MCF 10A (cell line): ENCODE data around the gene FLAD1. TPM values are rescaled to one million over a fixed set of nuclear protein-coding genes. Genes with fewer than 3 reads are reported as not detected.

Source experiments
- BruUV-seq: library from RNA; stranded (reverse); fragments of 400-500 nt; replicated peaks from 2 replicates; lab custom pipeline; 2021; lab: Mats Ljungman, UMichigan
- CTCF ChIA-PET: fragments of 300-600 bp; sonication (Branson Sonifier 250); formaldehyde crosslinking; extraction: SDS; loops from one replicate; lab custom pipeline; 2021; ENCODE audit warnings: antibody characterized with exemption, inconsistent platforms; lab: Yijun Ruan, JAX
- POLR2A ChIA-PET: fragments of 300-600, 350-650 bp; sonication (Branson Sonifier 250); formaldehyde crosslinking; extraction: SDS; loops from one replicate; lab custom pipeline; 2020; ENCODE audit warnings: antibody characterized with exemption, inconsistent platforms; lab: Yijun Ruan, JAX
- DNase-seq: peaks from one replicate; pipeline ENCODE4 v3.0.0-alpha.2; 2018; ENCODE audit not compliant: unreplicated experiment
- H3K27ac Mint-ChIP-seq: one replicate; pipeline ENCODE4 v1.8.0; 2022; ENCODE audit warnings: mild to moderate bottlenecking, low read depth, mixed read lengths; ENCODE audit not compliant: unreplicated experiment
- H3K27me3 Mint-ChIP-seq: one replicate; pipeline ENCODE4 v1.8.0; 2022; ENCODE audit warnings: mixed read lengths; ENCODE audit not compliant: insufficient read depth, unreplicated experiment
- H3K36me3 Mint-ChIP-seq: one replicate; pipeline ENCODE4 v1.8.0; 2022; ENCODE audit warnings: mild to moderate bottlenecking, moderate library complexity, mixed read lengths; ENCODE audit not compliant: insufficient read depth, unreplicated experiment
- H3K4me1 Mint-ChIP-seq: one replicate; pipeline ENCODE4 v1.8.0; 2022; ENCODE audit warnings: mixed read lengths; ENCODE audit not compliant: insufficient read depth, unreplicated experiment
- H3K4me3 Mint-ChIP-seq: one replicate; pipeline ENCODE4 v1.8.0; 2022; ENCODE audit warnings: mild to moderate bottlenecking, moderate library complexity, mixed read lengths; ENCODE audit not compliant: unreplicated experiment
- H3K9me3 Mint-ChIP-seq: one replicate; pipeline ENCODE4 v1.8.0; 2022; ENCODE audit warnings: mixed read lengths; ENCODE audit not compliant: unreplicated experiment
- intact Hi-C: fragments of 100-400 bp; cut with micrococcal nuclease; formaldehyde crosslinking; loops from 2 replicates; pipeline ENCODE4 v1.14.1; 2022
- total RNA-seq: library from RNA; stranded (reverse); gene quantifications from 2 replicates; pipeline ENCODE4 v1.2.3, GENCODE V29; 2022
- TF ChIP-seq, protein P1 (sequence below): fragments of 200-600 bp; IDR thresholded peaks from one replicate; pipeline ENCODE4 v1.8.0; 2022; ENCODE audit warnings: antibody characterized with exemption, mild to moderate bottlenecking; ENCODE audit not compliant: unreplicated experiment

Gene FLAD1
- total RNA-seq, 1 experiment from 2014 or later, result 91.1 TPM

DNA sequence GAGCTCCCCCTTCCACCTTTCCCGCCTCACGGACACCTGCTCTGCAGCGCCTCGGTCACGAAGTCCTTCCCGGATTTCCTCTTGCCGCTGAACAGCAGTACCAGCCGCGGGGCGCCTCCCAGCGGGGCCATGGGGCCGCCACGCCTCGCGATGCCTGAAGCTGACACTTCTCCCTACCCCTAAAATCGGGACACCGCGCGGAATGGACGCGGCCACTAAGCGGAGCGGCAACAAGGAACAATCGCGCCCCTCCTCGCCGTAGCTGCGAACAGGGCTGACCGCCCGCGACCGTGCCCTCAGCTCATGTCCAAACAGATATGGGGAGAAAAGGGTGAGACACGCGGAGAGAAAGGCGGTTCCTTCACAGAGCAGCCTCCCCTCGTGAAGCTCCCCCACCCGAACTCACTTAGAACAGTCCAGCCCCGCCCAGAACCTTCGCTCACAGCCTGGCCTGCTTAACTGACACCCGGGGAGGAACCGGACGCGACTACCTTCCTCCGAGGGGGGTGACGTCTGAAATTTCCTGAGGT lies 46.5 kb upstream of the FLAD1 start, which contains the start of gene PMVK:
Gene PMVK (minus strand): TSS at position 165 of the 530 bp plus-strand sequence. CDS start 34 bp downstream, at position 131.
- intact Hi-C loops, result loop anchor here (1.0 to 2.0 kb wide), 2 partner anchors 377 to 458 kb away; no protein-coding TSS in a partner anchor
- ChIA-PET CTCF (interaction anchor here (0.6 to 5.7 kb wide), 32 partner anchors 9 to 667 kb away, joined by 3 to 45 read pairs (median 4); partner anchors contain the start of genes FLAD1, PBXIP1 and SHC1), POLR2A (interaction anchor here (0.6 to 6.3 kb wide), 55 partner anchors 9 to 1276 kb away, joined by 3 to 146 read pairs (median 5); partner anchors contain the start of genes ADAM15, CHRNB2, CKS1B and EFNA1)
- Mint-ChIP-seq H3K4me3 (peak within 1 kb of the TSS; percentile 90), H3K4me1 (peaks cover 49% of the 10 kb centered on the region), H3K36me3 (peaks cover 6% of the 10 kb centered on the region), H3K27me3 (no peaks in the 10 kb centered on the region), H3K27ac (peak within 1 kb of the TSS; percentile 100), H3K9me3 (no peaks in the 10 kb centered on the region)
- BruUV-seq, result TSS peak; percentile 69
- TF ChIP-seq, protein P1, sequence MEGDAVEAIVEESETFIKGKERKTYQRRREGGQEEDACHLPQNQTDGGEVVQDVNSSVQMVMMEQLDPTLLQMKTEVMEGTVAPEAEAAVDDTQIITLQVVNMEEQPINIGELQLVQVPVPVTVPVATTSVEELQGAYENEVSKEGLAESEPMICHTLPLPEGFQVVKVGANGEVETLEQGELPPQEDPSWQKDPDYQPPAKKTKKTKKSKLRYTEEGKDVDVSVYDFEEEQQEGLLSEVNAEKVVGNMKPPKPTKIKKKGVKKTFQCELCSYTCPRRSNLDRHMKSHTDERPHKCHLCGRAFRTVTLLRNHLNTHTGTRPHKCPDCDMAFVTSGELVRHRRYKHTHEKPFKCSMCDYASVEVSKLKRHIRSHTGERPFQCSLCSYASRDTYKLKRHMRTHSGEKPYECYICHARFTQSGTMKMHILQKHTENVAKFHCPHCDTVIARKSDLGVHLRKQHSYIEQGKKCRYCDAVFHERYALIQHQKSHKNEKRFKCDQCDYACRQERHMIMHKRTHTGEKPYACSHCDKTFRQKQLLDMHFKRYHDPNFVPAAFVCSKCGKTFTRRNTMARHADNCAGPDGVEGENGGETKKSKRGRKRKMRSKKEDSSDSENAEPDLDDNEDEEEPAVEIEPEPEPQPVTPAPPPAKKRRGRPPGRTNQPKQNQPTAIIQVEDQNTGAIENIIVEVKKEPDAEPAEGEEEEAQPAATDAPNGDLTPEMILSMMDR, result peak; percentile 26
- peak; percentile 99 for DNase-seq

DNA sequence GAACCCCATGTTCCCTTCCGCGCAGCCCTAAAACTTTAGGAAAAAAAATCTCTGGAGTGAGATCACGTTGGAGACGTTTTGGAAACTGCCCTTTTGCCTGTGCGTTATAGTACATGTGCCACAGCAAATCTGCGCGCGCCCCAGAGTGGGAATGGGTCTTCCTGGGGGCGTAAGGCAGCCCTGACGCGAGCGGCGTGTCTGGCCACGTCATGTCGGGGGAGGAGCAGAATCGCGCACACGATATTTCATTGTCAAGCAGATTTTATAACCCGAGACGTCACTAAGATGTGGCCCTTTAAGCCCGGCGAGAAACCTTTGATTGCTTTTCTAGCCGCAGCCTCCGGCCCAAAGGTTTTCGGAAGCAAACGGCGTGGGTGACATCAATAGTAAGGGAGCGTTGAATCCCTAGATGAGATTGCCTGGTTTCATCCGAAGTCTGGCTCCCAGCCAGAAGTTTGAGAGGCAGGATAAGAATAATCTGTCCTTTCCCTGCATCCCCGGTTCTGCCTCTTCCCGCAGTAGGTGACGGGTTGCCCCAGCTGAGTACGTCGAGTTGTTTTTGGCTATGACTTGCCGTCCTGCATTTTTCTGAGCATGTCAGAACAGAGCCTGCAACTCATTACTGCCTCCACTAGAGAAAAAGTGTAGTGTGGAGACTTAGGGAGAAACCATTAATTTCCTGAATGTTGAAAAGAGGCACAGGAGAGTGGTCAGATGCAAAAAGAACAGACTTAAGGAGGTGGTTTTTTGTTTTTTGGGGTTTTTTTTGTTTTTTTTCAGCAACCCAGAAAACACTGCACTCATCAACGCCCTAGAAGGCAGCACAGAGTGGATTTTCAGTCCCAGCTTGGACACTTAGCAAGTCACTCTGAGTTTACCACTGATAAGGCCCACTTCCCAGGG lies 45.8 kb upstream of the FLAD1 start:
- TSS peak; percentile 97 for BruUV-seq
- peaks cover 6% of the 10 kb centered on the region for H3K36me3 Mint-ChIP-seq
- ChIA-PET CTCF (interaction anchor here (0.6 to 5.7 kb wide), 28 partner anchors 9 to 494 kb away, joined by 3 to 45 read pairs (median 4); partner anchors contain the start of genes FLAD1, PBXIP1 and SHC1), POLR2A (interaction anchor here (0.5 to 6.3 kb wide), 62 partner anchors 10 to 1276 kb away, joined by 3 to 146 read pairs (median 5); partner anchors contain the start of genes ADAM15, CHRNB2, CKS1B and EFNA1)
- TF ChIP-seq, protein P1, result peak; percentile 17
- H3K27me3 Mint-ChIP-seq, result no peaks in the 10 kb centered on the region
- peak overlapping the region; percentile 90 for H3K4me3 Mint-ChIP-seq
- peak overlapping the region; percentile 100 for H3K27ac Mint-ChIP-seq
- intact Hi-C loops, result loop anchor here (1.0 to 2.0 kb wide), 2 partner anchors 378 to 459 kb away; no protein-coding TSS in a partner anchor
- H3K9me3 Mint-ChIP-seq, result no peaks in the 10 kb centered on the region
- DNase-seq, result peak; percentile 97
- peaks cover 42% of the 10 kb centered on the region for H3K4me1 Mint-ChIP-seq

DNA sequence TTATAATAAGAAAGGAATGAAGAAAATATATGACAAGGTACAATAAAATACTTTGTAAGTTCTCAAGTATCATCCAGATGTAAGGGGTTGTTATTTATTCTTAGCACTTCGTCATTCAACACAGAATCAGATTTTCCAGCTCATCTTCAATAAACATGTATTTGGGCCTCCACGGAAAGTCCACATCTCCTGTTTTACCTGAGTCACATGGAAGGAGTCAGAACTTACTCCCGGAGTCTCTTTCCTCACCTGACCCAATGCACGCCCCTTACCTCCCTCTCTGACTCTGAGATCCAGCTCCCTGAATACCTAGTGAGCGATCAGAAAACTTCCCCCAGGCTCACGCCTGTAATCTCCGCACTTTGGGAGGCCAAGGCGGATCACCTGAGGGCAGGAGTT lies 45.2 kb upstream of the FLAD1 start:
- Mint-ChIP-seq H3K27me3 (no peaks in the 10 kb centered on the region), H3K9me3 (no peaks in the 10 kb centered on the region), H3K36me3 (peaks cover 6% of the 10 kb centered on the region), H3K4me1 (peaks cover 40% of the 10 kb centered on the region), H3K27ac (peak overlapping the region; percentile 100), H3K4me3 (peak overlapping the region; percentile 90)
- TF ChIP-seq, protein P1, result no peak
- CTCF ChIA-PET, result interaction anchor here (0.5 to 5.7 kb wide), 17 partner anchors 8 to 588 kb away, joined by 3 to 45 read pairs (median 3); partner anchors contain the start of gene PBXIP1
- no TSS peak for BruUV-seq
- no peak for DNase-seq
- POLR2A ChIA-PET, result interaction anchor here (0.5 to 6.3 kb wide), 29 partner anchors 9 to 458 kb away, joined by 3 to 146 read pairs (median 6); partner anchors contain the start of genes ADAM15, CHRNB2, CKS1B and EFNA1
- intact Hi-C loops, result loop anchor here (1.0 to 2.0 kb wide), 2 partner anchors 379 to 459 kb away; no protein-coding TSS in a partner anchor
